EL (cell line): Measurements from ENCODE around the gene ANKRD53.

ENCODE experiments used
- DNase-seq: peaks from one replicate; pipeline ENCODE4 v3.0.0-alpha.2; 2016

Gene ANKRD53

GRCh38 chr2:70965506-70965905 is 12.9 kb upstream of the ANKRD53 start:
- no peak for DNase-seq

- no peak for DNase-seq
Measured at GRCh38 chr2:70966681-70967080, 11.7 kb upstream of the ANKRD53 start.

- no peak for DNase-seq
Measured at GRCh38 chr2:70967189-70967588, 11.2 kb upstream of the ANKRD53 start.

GRCh38 chr2:70974592-70974991 is 3.8 kb upstream of the ANKRD53 start:
- DNase-seq = no peak

GRCh38 chr2:70975237-70975636 is 3.2 kb upstream of the ANKRD53 start:
- DNase-seq = no peak

- DNase-seq = peak; percentile 83
Measured at GRCh38 chr2:70977605-70978205, 725 bp upstream of the ANKRD53 start.

GRCh38 chr2:70979180-70979488 is 704 bp downstream of the ANKRD53 start:
- DNase-seq = no peak

- DNase-seq = no peak
Measured at GRCh38 chr2:70979626-70980025, 1.2 kb downstream of the ANKRD53 start.

- DNase-seq = no peak
Measured at GRCh38 chr2:70981421-70981820, 3.0 kb downstream of the ANKRD53 start.

GRCh38 chr2:70981866-70982810 is 3.7 kb downstream of the ANKRD53 start:
- DNase-seq = no peak

GRCh38 chr2:70982971-70983370 is 4.5 kb downstream of the ANKRD53 start:
- DNase-seq = no peak

GRCh38 chr2:70983506-70984227 is 5.2 kb downstream of the ANKRD53 start:
- no peak for DNase-seq

GRCh38 chr2:70984228-70984575 is 5.8 kb downstream of the ANKRD53 start:
- no peak for DNase-seq

- DNase-seq = peak; percentile 26
Measured at GRCh38 chr2:70984576-70985282, 6.3 kb downstream of the ANKRD53 start.

- no peak for DNase-seq
Measured at GRCh38 chr2:70985283-70985688, 6.9 kb downstream of the ANKRD53 start.

- no peak for DNase-seq
Measured at GRCh38 chr2:70985956-70986355, 7.5 kb downstream of the ANKRD53 start.

GRCh38 chr2:70986499-70987189 is 8.2 kb downstream of the ANKRD53 start:
- no peak for DNase-seq

- DNase-seq = no peak
Measured at GRCh38 chr2:70987386-70987785, 9.0 kb downstream of the ANKRD53 start.

GRCh38 chr2:70988151-70988550 is 9.7 kb downstream of the ANKRD53 start:
- no peak for DNase-seq

- no peak for DNase-seq
Measured at GRCh38 chr2:70988726-70989648, 10.6 kb downstream of the ANKRD53 start.

- DNase-seq = no peak
Measured at GRCh38 chr2:70990216-70990615, 11.8 kb downstream of the ANKRD53 start.

- DNase-seq = no peak
Measured at GRCh38 chr2:70991142-70991541, 12.7 kb downstream of the ANKRD53 start.
